H1 (cell line): ENCODE results near the gene NYAP2. TPM values are rescaled to one million over a fixed set of nuclear protein-coding genes. Genes with fewer than 3 reads are reported as not detected.

ENCODE experiments used
- CTCF ChIA-PET: fragments of 300-600 bp; sonication (Branson Sonifier 250); formaldehyde crosslinking; loops from one replicate; lab custom pipeline; 2021; ENCODE audit not compliant: partially characterized antibody; lab: Charles Lee
- POLR2A ChIA-PET: fragments of 300-600 bp; sonication (Branson Sonifier 250); formaldehyde crosslinking; loops from one replicate; lab custom pipeline; 2021; ENCODE audit warnings: inconsistent platforms; ENCODE audit not compliant: partially characterized antibody; lab: Charles Lee
- DNase-seq, 2 experiments: peaks; one replicate each; pipeline versions ENCODE4 v3.0.0 to v3.0.0-alpha.2; 2010 to 2022; ENCODE audit warnings: low spot score in 2 of 2, low read depth in 1 of 2, mixed read lengths in 1 of 2
- FAIRE-seq: peaks from 2 replicates; lab custom pipeline; 2011; peaks lifted over from hg19 to GRCh38; lab: Jason Lieb, UNC
- H2AFZ ChIP-seq: 2 replicates; pipeline ENCODE4 v1.8.1; 2012; ENCODE audit warnings: low read length, inconsistent platforms
- H2AK5ac ChIP-seq: 2 replicates; pipeline ENCODE4 v1.6.1; 2013; ENCODE audit warnings: low read depth, low read length
- H2BK120ac ChIP-seq: replicated peaks from 2 replicates; pipeline ENCODE3; 2013; ENCODE audit warnings: low read depth, low read length, inconsistent platforms
- H2BK12ac ChIP-seq: 2 replicates; pipeline ENCODE4 v1.6.1; 2013; ENCODE audit warnings: low read depth, low read length
- H2BK15ac ChIP-seq: 2 replicates; pipeline ENCODE4 v1.6.1; 2013; ENCODE audit warnings: low read length
- H2BK20ac ChIP-seq: 2 replicates; pipeline ENCODE4 v1.6.1; 2013; ENCODE audit warnings: low read length
- H2BK5ac ChIP-seq: 2 replicates; pipeline ENCODE4 v1.6.1; 2013; ENCODE audit warnings: low read depth, low read length
- H3K14ac ChIP-seq: 2 replicates; pipeline ENCODE4 v1.6.1; 2013; ENCODE audit warnings: inconsistent platforms; ENCODE audit not compliant: insufficient read length
- H3K18ac ChIP-seq: 2 replicates; pipeline ENCODE4 v1.6.1; 2013; ENCODE audit warnings: low read length; ENCODE audit errors: extremely low read depth
- H3K23ac ChIP-seq: 2 replicates; pipeline ENCODE4 v1.6.1; 2013; ENCODE audit warnings: inconsistent platforms; ENCODE audit not compliant: insufficient read length
- H3K23me2 ChIP-seq: 2 replicates; pipeline ENCODE4 v1.6.1; 2013; ENCODE audit warnings: low read depth, low read length
- H3K27ac ChIP-seq: 2 replicates; pipeline ENCODE4 v1.6.1; 2011; ENCODE audit warnings: low read depth, low read length, inconsistent platforms
- H3K27me3 ChIP-seq, 4 experiments: replicated peaks in 1 of 4; 1 replicate in 1 of 4; 2 replicates in 3 of 4; pipeline versions ENCODE4 v1.6.1 to v1.8.1; 2011 to 2013; ENCODE audit warnings: low read length in 3 of 4, mild to moderate bottlenecking in 3 of 4, inconsistent platforms in 2 of 4, mixed read lengths in 2 of 4, moderate library complexity in 1 of 4; ENCODE audit not compliant: control insufficient read depth in 3 of 4, insufficient read depth in 3 of 4; ENCODE audit errors: extremely low read depth in 1 of 4
- H3K36me3 ChIP-seq, 4 experiments: 2 replicates each; pipeline versions ENCODE4 v1.6.1 to v1.8.1; 2011 to 2013; ENCODE audit warnings: mild to moderate bottlenecking in 4 of 4, low read length in 3 of 4, moderate library complexity in 2 of 4, control low read depth in 1 of 4, inconsistent platforms in 1 of 4; ENCODE audit not compliant: insufficient read depth in 4 of 4, control insufficient read depth in 2 of 4
- H3K4ac ChIP-seq: replicated peaks from 2 replicates; pipeline ENCODE3; 2013; ENCODE audit warnings: low read length, low read depth, mixed read lengths, inconsistent platforms; ENCODE audit not compliant: insufficient read length
- H3K4me1 ChIP-seq, 4 experiments: replicated peaks in 1 of 4; 1 replicate in 1 of 4; 2 replicates in 3 of 4; pipeline versions ENCODE4 v1.6.1 to v1.8.1; 2011 to 2013; ENCODE audit warnings: low read length in 3 of 4, inconsistent platforms in 2 of 4, mixed read lengths in 1 of 4; ENCODE audit not compliant: insufficient read depth in 4 of 4, control insufficient read depth in 3 of 4
- H3K4me2 ChIP-seq, 2 experiments: 2 replicates each; pipeline versions ENCODE4 v1.6.1 to v1.8.1; 2011 to 2013; ENCODE audit warnings: low read depth in 2 of 2, low read length in 2 of 2, control low read depth in 1 of 2, inconsistent platforms in 1 of 2, mild to moderate bottlenecking in 1 of 2; ENCODE audit not compliant: insufficient read depth in 1 of 2
- H3K4me3 ChIP-seq, 4 experiments: fragments of 200-600, 300-600 bp in 1 of 4; sonication (generic), shearing (Covaris generic), sonication (Bioruptor Twin) in 1 of 4; 2 replicates each; pipeline versions ENCODE4 v1.5.1 to v1.8.1; 2011 to 2016; ENCODE audit warnings: low read length in 4 of 4, low read depth in 3 of 4, control low read depth in 2 of 4, inconsistent platforms in 2 of 4, mild to moderate bottlenecking in 2 of 4, mixed read lengths in 1 of 4, moderate library complexity in 1 of 4; ENCODE audit not compliant: insufficient read depth in 2 of 4; ENCODE audit errors: extremely low read depth in 1 of 4
- H3K56ac ChIP-seq: replicated peaks from 2 replicates; pipeline ENCODE3; 2013; ENCODE audit warnings: low read depth, mild to moderate bottlenecking, mixed read lengths, low read length, inconsistent platforms; ENCODE audit not compliant: insufficient read length
- H3K79me1 ChIP-seq: 2 replicates; pipeline ENCODE4 v1.6.1; 2013; ENCODE audit warnings: low read depth, low read length, control low read depth
- H3K79me2 ChIP-seq, 2 experiments: 2 replicates each; pipeline versions ENCODE4 v1.6.1 to v1.8.1; 2012 to 2013; ENCODE audit warnings: low read length in 2 of 2, mild to moderate bottlenecking in 2 of 2, inconsistent platforms in 1 of 2; ENCODE audit not compliant: insufficient read depth in 2 of 2, control insufficient read depth in 1 of 2
- H3K9ac ChIP-seq, 4 experiments: replicated peaks in 1 of 4; 1 replicate in 1 of 4; 2 replicates in 3 of 4; pipeline versions ENCODE4 v1.6.1 to v1.8.1; 2011 to 2013; ENCODE audit warnings: low read depth in 3 of 4, low read length in 3 of 4, control low read depth in 2 of 4, mild to moderate bottlenecking in 2 of 4, moderate library complexity in 2 of 4, inconsistent platforms in 1 of 4; ENCODE audit errors: extremely low read depth in 1 of 4
- H3K9me3 ChIP-seq, 2 experiments: 2 replicates each; pipeline versions ENCODE4 v1.6.1 to v1.8.1; 2012 to 2013; ENCODE audit warnings: mild to moderate bottlenecking in 2 of 2, moderate library complexity in 2 of 2, control low read depth in 1 of 2, inconsistent platforms in 1 of 2, low read depth in 1 of 2, low read length in 1 of 2, mixed read lengths in 1 of 2; ENCODE audit not compliant: insufficient read depth in 2 of 2
- H4K20me1 ChIP-seq, 2 experiments: replicated peaks in 1 of 2; 2 replicates each; pipeline versions ENCODE3 to v1.8.1; 2011 to 2013; ENCODE audit warnings: inconsistent platforms in 2 of 2, low read length in 2 of 2, mild to moderate bottlenecking in 1 of 2; ENCODE audit not compliant: insufficient read depth in 2 of 2, control insufficient read depth in 1 of 2
- H4K5ac ChIP-seq: 2 replicates; pipeline ENCODE4 v1.6.1; 2013; ENCODE audit warnings: low read length, low read depth, mixed read lengths, inconsistent platforms; ENCODE audit not compliant: insufficient read length
- H4K8ac ChIP-seq: 2 replicates; pipeline ENCODE4 v1.8.0; 2013; ENCODE audit warnings: mild to moderate bottlenecking, moderate library complexity, low read length, inconsistent platforms; ENCODE audit not compliant: insufficient read depth; ENCODE audit errors: extremely low read depth
- H4K91ac ChIP-seq: replicated peaks from 2 replicates; pipeline ENCODE3; 2013; ENCODE audit warnings: low read length, mixed read lengths, inconsistent platforms; ENCODE audit not compliant: insufficient read length
- NANOG ChIP-seq: IDR thresholded peaks from 2 replicates; pipeline ENCODE4 v1.6.1; 2011; ENCODE audit warnings: low read length, low read depth, mild to moderate bottlenecking, inconsistent platforms; ENCODE audit not compliant: insufficient read depth, poor library complexity, severe bottlenecking
- WGBS, 2 experiments: shearing (Covaris generic) in 1 of 2; methylation state at CpG; one replicate each; pipeline versions ENCODE4 v1.1.6 to v1.1.7; 2013 to 2015; ENCODE audit warnings: low lambda C conversion rate in 2 of 2, mixed read lengths in 2 of 2, inconsistent platforms in 1 of 2, low coverage in 1 of 2, missing lambda C conversion rate in 1 of 2; ENCODE audit not compliant: insufficient replicate concordance in 2 of 2, insufficient coverage in 1 of 2, insufficient read length in 1 of 2; ENCODE audit errors: extremely low coverage in 1 of 2, missing lambda C conversion rate in 1 of 2; 5-methylcytosine and 5-hydroxymethylcytosine counted together
- polyA plus RNA-seq, 7 experiments: library from polyadenylated mRNA; depleted of rRNA in 3 of 7; stranded (reverse) in 5 of 7; unstranded in 2 of 7; fragments of >200 nt in 5 of 7; fragments of 200-250 nt in 2 of 7; gene quantifications; 1 replicate in 5 of 7; 2 replicates in 1 of 7; 4 replicates in 1 of 7; pipeline versions ENCODE4 v1.2.1 to v1.2.3, GENCODE V29; 2011 to 2013; ENCODE audit warnings: missing spikeins in 2 of 7, mixed read lengths in 2 of 7
- total RNA-seq: library from RNA; stranded (reverse); fragmentation: NEBNext Ultra II Directional; extraction: Animal tissue kit (Norgen Biotek cat#: 25700); gene quantifications from 2 replicates; pipeline ENCODE4 v1.2.1, GENCODE V29; 2021

The NYAP2 gene
- total and polyA plus RNA-seq, 2 of the 8 experiments (the other 6 are each of a cell fraction or from before 2014, with no cell fraction given) = not detected

GRCh38 chr2:225510796-225511195 is 111.3 kb downstream of the NYAP2 start:
- WGBS, 2 experiments = 95% methylated on average over 1 of the region's 1 CpG; no CpG with 5 or more reads in 1 of the 2 experiments
- Histone ChIP-seq H3K18ac (no peak overlapping the region), H3K79me1 (no peaks in the 10 kb centered on the region), H2BK12ac (no peak overlapping the region), H2BK5ac (no peak overlapping the region), H3K56ac (no peak overlapping the region), H3K4ac (no peak overlapping the region), H3K36me3 (no peaks in the 10 kb centered on the region), H2BK20ac (no peak overlapping the region), H4K20me1 (no peaks in the 10 kb centered on the region), H3K27ac (no peak overlapping the region), H3K4me3 (no peak overlapping the region), H2BK15ac (no peak overlapping the region), H2AK5ac (no peak overlapping the region), H3K4me2 (no peak overlapping the region), H3K27me3 (no peaks in the 10 kb centered on the region), H4K8ac (no peak overlapping the region), H2AFZ (no peak overlapping the region), H2BK120ac (no peak overlapping the region), H3K79me2 (no peaks in the 10 kb centered on the region), H3K9ac (no peak overlapping the region), H3K23ac (no peak overlapping the region), H3K14ac (no peak overlapping the region), H4K5ac (no peak overlapping the region), H4K91ac (no peak overlapping the region), H3K4me1 (no peaks in the 10 kb centered on the region; a peak in 1 of 7 replicates), H3K23me2 (no peaks in the 10 kb centered on the region; the same call in 1 of the 2 replicates), H3K9me3 (no peaks in the 10 kb centered on the region)
- ChIA-PET CTCF (no interaction called here), POLR2A (no interaction called here)
- no peak for DNase-seq
- FAIRE-seq = no peak
- TF ChIP-seq NANOG = no peak
